Skeletal muscle tissue (tissue), 4 donors: Measurements from ENCODE around the gene ERC2. TPM values are rescaled to one million over a fixed set of nuclear protein-coding genes. Genes with fewer than 3 reads are reported as not detected.
"Not testable (repeated sequence)": the region's sequence is repeated elsewhere in the genome, so short reads cannot be mapped to it uniquely, and the experiment has no call there.

Experiments
- H3K27ac ChIP-seq: one replicate; pipeline ENCODE4 v1.7.0; 2013; ENCODE audit warnings: mild to moderate bottlenecking, low read depth, low read length, inconsistent platforms
- H3K27me3 ChIP-seq, 3 donors: one replicate each; pipeline ENCODE4 v1.7.0; 2013; ENCODE audit warnings: low read length in 3 of 3; ENCODE audit not compliant: control insufficient read depth in 3 of 3, insufficient read depth in 3 of 3
- H3K36me3 ChIP-seq, 3 donors: one replicate each; pipeline ENCODE4 v1.7.0; 2013; ENCODE audit warnings: low read length in 3 of 3; ENCODE audit not compliant: control insufficient read depth in 3 of 3, insufficient read depth in 3 of 3
- H3K4me1 ChIP-seq, 3 donors: one replicate each; pipeline ENCODE4 v1.7.0; 2013; ENCODE audit warnings: low read length in 3 of 3, mild to moderate bottlenecking in 3 of 3; ENCODE audit not compliant: control insufficient read depth in 3 of 3, insufficient read depth in 3 of 3
- H3K4me3 ChIP-seq, 3 donors: one replicate each; pipeline ENCODE4 v1.7.0; 2013; ENCODE audit warnings: low read length in 3 of 3
- H3K9ac ChIP-seq, 3 donors: one replicate each; pipeline ENCODE4 v1.7.0; 2013; ENCODE audit warnings: low read length in 3 of 3, mild to moderate bottlenecking in 3 of 3, moderate library complexity in 2 of 3, low read depth in 1 of 3
- H3K9me3 ChIP-seq, 3 donors: one replicate each; pipeline ENCODE4 v1.7.0; 2013; ENCODE audit warnings: low read length in 3 of 3; ENCODE audit not compliant: control insufficient read depth in 3 of 3
- total RNA-seq: library from RNA; depleted of rRNA; stranded (reverse); fragments of >200 nt; gene quantifications from one replicate; pipeline ENCODE4 v1.2.3, GENCODE V29; 2014
- donor health status: Osteomylitis.

ERC2 gene
- total RNA-seq, 1 donor from 2014 or later: 1.0 TPM

GRCh38 chr3:56087451-56088053 lies 380.7 kb downstream of the ERC2 start:
- no peaks in the 10 kb centered on the region for H3K27me3 ChIP-seq
- no peak overlapping the region for H3K27ac ChIP-seq
- no peak overlapping the region for H3K9ac ChIP-seq
- H3K4me1 ChIP-seq: no peaks in the 10 kb centered on the region
- no peaks in the 10 kb centered on the region for H3K9me3 ChIP-seq
- H3K4me3 ChIP-seq: no peak overlapping the region
- H3K36me3 ChIP-seq: no peaks in the 10 kb centered on the region

GRCh38 chr3:56086355-56086754 lies 381.9 kb downstream of the ERC2 start:
- Histone ChIP-seq H3K27ac (no peak overlapping the region), H3K36me3 (no peaks in the 10 kb centered on the region), H3K27me3 (no peaks in the 10 kb centered on the region), H3K4me1 (no peaks in the 10 kb centered on the region), H3K4me3 (no peak overlapping the region), H3K9ac (no peak overlapping the region), H3K9me3 (no peaks in the 10 kb centered on the region)

- Histone ChIP-seq H3K4me3 (no peak overlapping the region), H3K27ac (no peak overlapping the region)
Measured at GRCh38 chr3:56081246-56081645, 387.0 kb downstream of the ERC2 start.

GRCh38 chr3:56076746-56077145 lies 391.5 kb downstream of the ERC2 start:
- Histone ChIP-seq H3K36me3 (no peaks in the 10 kb centered on the region), H3K9me3 (no peaks in the 10 kb centered on the region), H3K4me1 (no peaks in the 10 kb centered on the region), H3K27ac (no peak overlapping the region), H3K9ac (no peak overlapping the region), H3K27me3 (no peaks in the 10 kb centered on the region), H3K4me3 (no peak overlapping the region)

More at GRCh38 chr3:56081246-56081645, 387.0 kb downstream of the ERC2 start:
- Histone ChIP-seq H3K4me1 (no peaks in the 10 kb centered on the region), H3K9ac (no peak overlapping the region), H3K36me3 (no peaks in the 10 kb centered on the region), H3K27me3 (no peaks in the 10 kb centered on the region), H3K9me3 (no peaks in the 10 kb centered on the region)

DNA sequence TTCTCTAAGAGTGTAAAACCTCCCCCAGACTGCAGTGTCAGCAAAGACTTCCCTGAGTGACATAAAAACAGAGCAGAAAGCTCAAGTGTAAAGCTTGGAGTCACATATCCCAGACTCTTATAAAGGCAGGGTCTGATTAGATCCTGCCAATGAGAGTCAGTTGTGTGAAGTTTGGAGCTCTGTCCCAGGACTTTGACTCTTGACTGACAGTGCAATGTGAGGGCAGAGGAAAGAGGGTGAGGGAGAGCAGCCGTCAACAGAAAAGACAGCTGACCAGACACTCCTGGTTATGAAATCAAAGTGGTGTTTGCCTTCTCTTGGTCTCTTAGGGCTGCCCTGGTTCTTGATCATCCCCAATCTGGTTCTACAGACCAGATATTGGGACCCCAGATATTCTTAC lies 393.2 kb downstream of the ERC2 start:
- no peaks in the 10 kb centered on the region for H3K9me3 ChIP-seq
- no peak overlapping the region for H3K4me3 ChIP-seq

DNA sequence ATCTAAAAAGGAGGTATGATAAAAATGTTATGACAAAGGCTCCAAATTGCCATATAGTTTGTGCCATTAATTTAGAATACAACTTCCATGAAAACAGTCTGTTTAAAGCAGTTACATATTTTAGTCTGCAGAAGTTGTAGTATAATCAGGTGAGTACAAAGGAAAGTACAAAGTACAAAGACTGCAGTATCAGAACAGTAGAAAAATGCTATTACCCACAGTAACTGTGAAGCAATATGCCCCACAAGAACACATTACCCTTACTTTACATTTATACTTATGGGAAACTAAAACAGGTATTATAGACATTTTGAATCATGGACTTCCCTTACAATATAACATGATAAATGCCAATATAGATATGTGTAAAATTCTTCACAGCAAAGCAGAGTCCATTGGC lies 398.5 kb downstream of the ERC2 start:
- Histone ChIP-seq H3K9me3 (no peaks in the 10 kb centered on the region), H3K27ac (no peak overlapping the region), H3K4me3 (no peak overlapping the region), H3K27me3 (no peaks in the 10 kb centered on the region), H3K9ac (no peak overlapping the region), H3K36me3 (no peaks in the 10 kb centered on the region), H3K4me1 (no peaks in the 10 kb centered on the region)

More for the DNA sequence above, 393.2 kb downstream of the ERC2 start:
- Histone ChIP-seq H3K9ac (no peak overlapping the region), H3K36me3 (no peaks in the 10 kb centered on the region), H3K4me1 (no peaks in the 10 kb centered on the region), H3K27ac (no peak overlapping the region), H3K27me3 (no peaks in the 10 kb centered on the region)

- not testable (repeated sequence) for H3K4me1 ChIP-seq, H3K9ac ChIP-seq, H3K36me3 ChIP-seq, H3K27me3 ChIP-seq, H3K4me3 ChIP-seq, H3K9me3 ChIP-seq, H3K27ac ChIP-seq
Measured at GRCh38 chr3:56066405-56066804, 401.9 kb downstream of the ERC2 start.

DNA sequence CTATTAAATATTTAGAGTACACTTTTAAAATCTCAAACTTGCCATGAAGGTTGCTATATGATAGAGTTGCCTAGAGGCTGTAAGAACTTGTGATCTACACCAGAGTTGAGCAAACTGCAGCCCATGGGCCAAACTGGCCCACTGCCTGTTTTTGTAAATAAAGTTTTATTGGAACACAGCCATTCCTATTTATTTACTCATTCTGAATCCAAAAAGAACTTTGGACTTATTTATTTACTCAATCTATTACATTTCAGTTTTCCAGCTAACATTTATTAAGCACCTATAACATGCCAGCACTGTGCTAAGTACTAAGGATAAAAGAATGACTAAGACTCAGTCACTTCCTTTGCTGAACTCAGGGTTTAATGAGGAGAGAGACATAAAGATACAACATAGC lies 403.6 kb downstream of the ERC2 start:
- Histone ChIP-seq H3K9ac (no peak overlapping the region), H3K9me3 (no peaks in the 10 kb centered on the region), H3K4me1 (no peaks in the 10 kb centered on the region), H3K36me3 (no peaks in the 10 kb centered on the region), H3K4me3 (no peak overlapping the region), H3K27me3 (no peaks in the 10 kb centered on the region), H3K27ac (no peak overlapping the region)

DNA sequence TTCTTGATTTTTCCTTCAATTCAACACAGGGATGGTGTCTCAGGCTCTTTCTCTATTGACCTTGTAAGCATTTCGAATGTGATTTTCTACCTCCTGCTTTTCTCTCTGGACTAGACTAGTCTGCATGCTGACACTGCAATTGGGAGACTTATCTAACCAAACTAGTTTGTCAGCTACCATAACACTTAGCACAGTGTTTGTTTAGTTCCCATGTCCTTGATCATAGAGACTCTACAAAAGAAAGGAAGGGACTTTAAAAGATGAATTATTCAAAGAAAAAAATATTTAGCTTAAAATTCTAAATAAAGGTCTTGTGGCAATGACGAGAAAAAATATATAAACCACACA lies 407.0 kb downstream of the ERC2 start:
- no peak overlapping the region for H3K4me3 ChIP-seq
- no peaks in the 10 kb centered on the region for H3K36me3 ChIP-seq
- no peak overlapping the region for H3K9ac ChIP-seq
- H3K27me3 ChIP-seq: no peaks in the 10 kb centered on the region
- no peaks in the 10 kb centered on the region for H3K9me3 ChIP-seq
- H3K27ac ChIP-seq: no peak overlapping the region
- no peaks in the 10 kb centered on the region for H3K4me1 ChIP-seq

GRCh38 chr3:56060521-56061278 lies 407.6 kb downstream of the ERC2 start:
- Histone ChIP-seq H3K4me1 (no peaks in the 10 kb centered on the region), H3K27ac (no peak overlapping the region), H3K9ac (no peak overlapping the region), H3K4me3 (no peak overlapping the region), H3K36me3 (no peaks in the 10 kb centered on the region), H3K27me3 (no peaks in the 10 kb centered on the region), H3K9me3 (no peaks in the 10 kb centered on the region)
